Adipose tissue (tissue), 3 donors: ENCODE measurements around the gene C1QTNF12. TPM values are rescaled to one million over a fixed set of nuclear protein-coding genes. Genes with fewer than 3 reads are reported as not detected.

Source experiments
- H3K27ac ChIP-seq: one replicate; pipeline ENCODE4 v1.5.1; 2013; ENCODE audit warnings: low read depth, low read length
- WGBS, 3 donors: extraction: QIAGEN DNeasy Blood & Tissue Kit; methylation state at CpG; one replicate each; pipeline ENCODE4 v1.1.7; 2013; 5-methylcytosine and 5-hydroxymethylcytosine counted together
- polyA plus RNA-seq, 3 donors: library from polyadenylated mRNA; stranded (reverse); fragments of 200-250 nt; gene quantifications; one replicate each; pipeline ENCODE4 v1.2.3, GENCODE V29; 2013
- donor health status: healthy with polysubstance abuse.
- donor health status: Bipolar disorder and iron deficiency.
- donor health status: healthy.

C1QTNF12 gene
- polyA plus RNA-seq, 3 donors, result 0.53 to 6.1 (median 3.5) TPM

GRCh38 chr1:1245817-1246576, 525 bp downstream of the C1QTNF12 start:
- H3K27ac ChIP-seq, result no peak overlapping the region
- WGBS, 3 donors, result 34 to 37% (median 36%) methylated on average over 37 to 45 of the region's 45 CpGs

GRCh38 chr1:1245178-1245816, 1.2 kb downstream of the C1QTNF12 start:
- WGBS, 3 donors, result 65 to 85% (median 77%) methylated on average over 18 to 23 of the region's 23 CpGs
- H3K27ac ChIP-seq, result no peak overlapping the region

- WGBS, 3 donors, result 62 to 69% (median 64%) methylated on average over 25 to 30 of the region's 30 CpGs
- no peak overlapping the region for H3K27ac ChIP-seq
These were observed 2.2 kb downstream of the C1QTNF12 start for GRCh38 chr1:1244192-1244811.

- 59 to 74% (median 61%) methylated on average over 19 to 23 of the region's 23 CpGs for WGBS, 3 donors
- no peak overlapping the region for H3K27ac ChIP-seq
These were observed 2.7 kb downstream of the C1QTNF12 start for GRCh38 chr1:1243807-1244191.

GRCh38 chr1:1243266-1243660, 3.3 kb downstream of the C1QTNF12 start:
- 90 to 92% (median 91%) methylated on average over 18 to 23 of the region's 23 CpGs for WGBS, 3 donors

GRCh38 chr1:1242461-1243265, 3.9 kb downstream of the C1QTNF12 start:
- WGBS, 3 donors, result 86 to 90% (median 89%) methylated on average over 35 to 41 of the region's 41 CpGs

More at GRCh38 chr1:1243266-1243660, 3.3 kb downstream of the C1QTNF12 start:
- no peak overlapping the region for H3K27ac ChIP-seq

GRCh38 chr1:1241588-1242219, 4.8 kb downstream of the C1QTNF12 start:
- 85 to 90% (median 88%) methylated on average over 25 to 26 of the region's 26 CpGs for WGBS, 3 donors
- H3K27ac ChIP-seq, result no peak overlapping the region

More at GRCh38 chr1:1242461-1243265, 3.9 kb downstream of the C1QTNF12 start:
- no peak overlapping the region for H3K27ac ChIP-seq

GRCh38 chr1:1240822-1241587, 5.5 kb downstream of the C1QTNF12 start:
- H3K27ac ChIP-seq, result no peak overlapping the region
- WGBS, 3 donors, result 55 to 62% (median 60%) methylated on average over 21 to 23 of the region's 23 CpGs

- 59 to 68% (median 59%) methylated on average over 5 to 11 of the region's 11 CpGs for WGBS, 3 donors
- no peak overlapping the region for H3K27ac ChIP-seq
These were observed 6.2 kb downstream of the C1QTNF12 start for GRCh38 chr1:1240348-1240732.

- WGBS, 3 donors, result 32 to 39% (median 32%) methylated on average over 30 of the region's 30 CpGs
- H3K27ac ChIP-seq, result no peak overlapping the region
These were observed 6.7 kb downstream of the C1QTNF12 start for GRCh38 chr1:1239614-1240347.

GRCh38 chr1:1239227-1239613, 7.3 kb downstream of the C1QTNF12 start:
- WGBS, 3 donors, result 55 to 65% (median 63%) methylated on average over 14 to 15 of the region's 15 CpGs
- no peak overlapping the region for H3K27ac ChIP-seq

- no peak overlapping the region for H3K27ac ChIP-seq
- 62 to 73% (median 68%) methylated on average over 15 to 19 of the region's 19 CpGs for WGBS, 3 donors
These were observed 7.8 kb downstream of the C1QTNF12 start for GRCh38 chr1:1238702-1239178.

- WGBS, 3 donors, result 37 to 55% (median 50%) methylated on average over 44 to 48 of the region's 48 CpGs
- no peak overlapping the region for H3K27ac ChIP-seq
These were observed 8.4 kb downstream of the C1QTNF12 start for GRCh38 chr1:1237874-1238701.

GRCh38 chr1:1236945-1237873, 9.3 kb downstream of the C1QTNF12 start:
- WGBS, 3 donors, result 29 to 37% (median 33%) methylated on average over 27 to 34 of the region's 34 CpGs
- no peak overlapping the region for H3K27ac ChIP-seq

GRCh38 chr1:1236176-1236763, 10.3 kb downstream of the C1QTNF12 start:
- no peak overlapping the region for H3K27ac ChIP-seq
- 71 to 80% (median 74%) methylated on average over 19 to 22 of the region's 22 CpGs for WGBS, 3 donors
